HCT116 (cell line): ENCODE results near the gene C1orf21. TPM values are rescaled to one million over a fixed set of nuclear protein-coding genes. Genes with fewer than 3 reads are reported as not detected.

Source experiments
- ATAC-seq: fragments of 200-7000 bp; cut with Tn5 transposase; 2 replicates; pipeline ENCODE4 v1.9.1; 2020; ENCODE audit warnings: mild to moderate bottlenecking, moderate library complexity
- BruUV-seq: library from RNA; stranded (reverse); fragments of 400-500 nt; replicated peaks from 2 replicates; lab custom pipeline; 2021; lab: Mats Ljungman, UMichigan
- CTCF ChIA-PET: fragments of 300-600 bp; sonication (Branson Sonifier 250); formaldehyde crosslinking; loops from one replicate; lab custom pipeline; 2021; ENCODE audit warnings: antibody characterized with exemption; lab: Charles Lee
- POLR2A ChIA-PET: fragments of 300-600, 350-600 bp; sonication (Branson Sonifier 250); formaldehyde crosslinking; loops from one replicate; lab custom pipeline; 2021; ENCODE audit warnings: antibody characterized with exemption; lab: Charles Lee
- RAD21 ChIA-PET, 2 experiments: fragments of 300-600 bp; sonication (Branson Sonifier 250); formaldehyde crosslinking; loops; one replicate each; lab custom pipeline; 2023; ENCODE audit warnings: low total read pairs in 2 of 2; ENCODE audit not compliant: uncharacterized antibody in 2 of 2, unreplicated experiment in 2 of 2, low non-redundant PET in 1 of 2; lab: Charles Lee
- DNase-seq: peaks from one replicate; pipeline ENCODE4 v3.0.0-alpha.2; 2010; ENCODE audit warnings: low read depth, low spot score
- H2AFZ ChIP-seq: fragments of 200-600 bp; shearing (Covaris generic), sonication (generic); 2 replicates; pipeline ENCODE4 v1.6.1; 2017; ENCODE audit warnings: low read depth, mixed run types, mixed read lengths, antibody characterized with exemption, low read length; ENCODE audit not compliant: poor library complexity, severe bottlenecking
- H3K27ac ChIP-seq: 2 replicates; pipeline ENCODE4 v1.5.1; 2012; ENCODE audit warnings: low read depth, low read length
- H3K27me3 ChIP-seq: fragments of 200-600 bp; sonication (generic); 2 replicates; pipeline ENCODE4 v1.6.1; 2016; ENCODE audit warnings: mixed run types, low read length, mixed read lengths; ENCODE audit not compliant: insufficient read depth
- H3K36me3 ChIP-seq, 2 experiments: fragments of 200-500 bp in 1 of 2; fragments of 200-600 bp in 1 of 2; sonication (Bioruptor generic) in 1 of 2; sonication (generic) in 1 of 2; 2 replicates each; pipeline versions ENCODE4 v1.5.1 to v1.6.1; 2014 to 2016; ENCODE audit warnings: low read length in 2 of 2, inconsistent platforms in 1 of 2, mixed read lengths in 1 of 2, mixed run types in 1 of 2; ENCODE audit not compliant: insufficient read depth in 2 of 2, control insufficient read depth in 1 of 2
- H3K4me1 ChIP-seq, 2 experiments: fragments of 200-600 bp in 1 of 2; sonication (generic) in 1 of 2; 2 replicates each; pipeline versions ENCODE4 v1.5.1 to v1.6.1; 2012 to 2017; ENCODE audit warnings: low read length in 2 of 2, inconsistent platforms in 1 of 2, mild to moderate bottlenecking in 1 of 2, mixed read lengths in 1 of 2, mixed run types in 1 of 2, moderate library complexity in 1 of 2; ENCODE audit not compliant: insufficient read depth in 2 of 2, control insufficient read depth in 1 of 2
- H3K4me2 ChIP-seq: fragments of 200-600 bp; sonication (generic); 2 replicates; pipeline ENCODE4 v1.6.1; 2017; ENCODE audit warnings: mixed run types, low read length, mixed read lengths
- H3K4me3 ChIP-seq, 2 experiments: fragments of 200-600 bp in 1 of 2; sonication (generic) in 1 of 2; replicated peaks in 1 of 2; 2 replicates each; pipeline ENCODE4 v1.5.1; 2011 to 2016; ENCODE audit warnings: low read length in 2 of 2, control low read depth in 1 of 2, low read depth in 1 of 2, mild to moderate bottlenecking in 1 of 2, mixed read lengths in 1 of 2, mixed run types in 1 of 2
- H3K79me2 ChIP-seq: fragments of 200-600 bp; sonication (generic); 2 replicates; pipeline ENCODE4 v1.6.1; 2017; ENCODE audit warnings: mild to moderate bottlenecking, mixed run types, low read length, moderate library complexity, mixed read lengths; ENCODE audit not compliant: insufficient read depth
- H3K9ac ChIP-seq: fragments of 200-600 bp; sonication (generic); 2 replicates; pipeline ENCODE4 v1.6.1; 2016; ENCODE audit warnings: low read length, mixed read lengths
- H3K9me2 ChIP-seq: fragments of 200-600 bp; sonication (generic), shearing (Covaris generic); 2 replicates; pipeline ENCODE4 v1.6.1; 2017; ENCODE audit warnings: mixed run types, mild to moderate bottlenecking, moderate library complexity; ENCODE audit not compliant: insufficient read depth
- H3K9me3 ChIP-seq, 2 experiments: fragments of 200-500 bp in 1 of 2; fragments of 200-600 bp in 1 of 2; sonication (Bioruptor generic) in 1 of 2; sonication (generic) in 1 of 2; 2 replicates each; pipeline ENCODE4 v1.6.1; 2014 to 2017; ENCODE audit warnings: low read length in 2 of 2, mixed read lengths in 2 of 2, inconsistent platforms in 1 of 2, low read depth in 1 of 2, mild to moderate bottlenecking in 1 of 2, mixed run types in 1 of 2, moderate library complexity in 1 of 2; ENCODE audit not compliant: control insufficient read depth in 1 of 2, insufficient read depth in 1 of 2
- H4K20me1 ChIP-seq: fragments of 200-600 bp; sonication (generic), shearing (Covaris generic); 2 replicates; pipeline ENCODE4 v1.6.1; 2017; ENCODE audit warnings: mixed run types, mild to moderate bottlenecking, moderate library complexity; ENCODE audit not compliant: insufficient read depth
- CBX3 ChIP-seq: IDR thresholded peaks from 2 replicates; pipeline ENCODE4 v1.6.1; 2012; ENCODE audit warnings: low read depth
- EZH2 ChIP-seq: fragments of 200-600 bp; sonication (generic); IDR thresholded peaks from 2 replicates; pipeline ENCODE4 v1.6.1; 2017; ENCODE audit warnings: antibody characterized with exemption, mixed run types
- FOSL1 ChIP-seq: IDR thresholded peaks from 2 replicates; pipeline ENCODE4 v1.6.1; 2012; ENCODE audit warnings: low read depth
- JUND ChIP-seq: IDR thresholded peaks from 2 replicates; pipeline ENCODE4 v1.6.1; 2012
- POLR2A ChIP-seq: IDR thresholded peaks from 2 replicates; pipeline ENCODE4 v1.7.0; 2011; ENCODE audit warnings: borderline replicate concordance; ENCODE audit not compliant: insufficient read depth, insufficient read length; ENCODE audit errors: extremely low read depth
- SIN3A ChIP-seq: IDR thresholded peaks from 2 replicates; pipeline ENCODE4 v1.6.1; 2012; ENCODE audit warnings: low read depth
- SRF ChIP-seq: IDR thresholded peaks from 2 replicates; pipeline ENCODE4 v1.6.1; 2012; ENCODE audit warnings: low read depth
- ZFX ChIP-seq: fragments of 450-650 bp; IDR thresholded peaks from 2 replicates; pipeline ENCODE4 v1.6.1; 2017
- intact Hi-C: fragments of 100-400 bp; cut with micrococcal nuclease; formaldehyde crosslinking; loops from 2 replicates; pipeline ENCODE4 v1.10.0; 2022
- total RNA-seq: library from RNA; stranded (reverse); gene quantifications from one replicate; pipeline ENCODE4 v1.2.1, GENCODE V29; 2021; ENCODE audit not compliant: unreplicated experiment
- TF ChIP-seq, protein P1 (sequence below): IDR thresholded peaks from 2 replicates; pipeline ENCODE4 v1.6.1; 2012
- TF ChIP-seq, protein P2 (sequence below), 3 experiments: fragments of 200-600 bp in 1 of 3; sonication (generic) in 1 of 3; IDR thresholded peaks in 2 of 3; conservative IDR thresholded peaks in 1 of 3; 2 replicates each; pipeline ENCODE4 v1.5.1; 2012 to 2017; ENCODE audit warnings: low read depth in 2 of 3, low read length in 2 of 3, antibody characterized with exemption in 1 of 3, borderline replicate concordance in 1 of 3, control low read depth in 1 of 3, mild to moderate bottlenecking in 1 of 3, mixed read lengths in 1 of 3, mixed run types in 1 of 3, moderate library complexity in 1 of 3; ENCODE audit not compliant: insufficient read depth in 1 of 3
- TF ChIP-seq, protein P3 (sequence below): IDR thresholded peaks from 2 replicates; pipeline ENCODE4 v1.6.1; 2011; ENCODE audit warnings: mild to moderate bottlenecking, low read length, moderate library complexity; ENCODE audit not compliant: insufficient replicate concordance; ENCODE audit errors: extremely low read depth

C1orf21 gene
- total RNA-seq, 1 experiment from 2014 or later = 8.9 TPM

DNA sequence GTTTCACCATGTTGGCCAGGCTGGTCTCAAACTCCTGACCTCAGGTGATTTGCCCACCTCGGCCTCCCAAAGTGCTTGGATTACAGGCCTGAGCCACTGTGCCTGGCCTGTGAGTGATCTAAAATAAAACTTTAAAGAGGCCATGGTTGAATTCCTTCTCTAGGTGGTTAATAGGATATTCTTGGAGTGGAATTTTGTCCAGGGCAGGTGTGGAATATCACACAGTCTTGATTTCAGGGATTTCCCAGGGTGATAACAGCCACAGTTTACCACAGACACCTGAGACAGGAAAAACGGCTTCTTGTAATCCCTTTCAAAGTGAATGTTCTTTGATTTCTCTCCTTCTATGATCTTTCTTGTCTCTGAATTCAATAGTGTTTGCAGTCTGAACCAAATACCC lies 32.1 kb upstream of the C1orf21 start:
- Histone ChIP-seq H3K4me3 (no peak overlapping the region), H3K36me3 (no peaks in the 10 kb centered on the region), H2AFZ (no peak overlapping the region), H3K4me1 (no peaks in the 10 kb centered on the region), H3K27me3 (peaks cover 8% of the 10 kb centered on the region; the same call in 1 of the 2 replicates), H3K4me2 (no peak overlapping the region), H3K27ac (no peak overlapping the region), H3K79me2 (no peaks in the 10 kb centered on the region), H3K9me3 (no peaks in the 10 kb centered on the region), H4K20me1 (no peaks in the 10 kb centered on the region), H3K9ac (no peak overlapping the region), H3K9me2 (no peaks in the 10 kb centered on the region)
- CTCF ChIA-PET = no interaction called here
- no peak for TF ChIP-seq SIN3A
- TF ChIP-seq, protein P1, sequence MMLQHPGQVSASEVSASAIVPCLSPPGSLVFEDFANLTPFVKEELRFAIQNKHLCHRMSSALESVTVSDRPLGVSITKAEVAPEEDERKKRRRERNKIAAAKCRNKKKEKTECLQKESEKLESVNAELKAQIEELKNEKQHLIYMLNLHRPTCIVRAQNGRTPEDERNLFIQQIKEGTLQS = no peak
- TF ChIP-seq, protein P2, sequence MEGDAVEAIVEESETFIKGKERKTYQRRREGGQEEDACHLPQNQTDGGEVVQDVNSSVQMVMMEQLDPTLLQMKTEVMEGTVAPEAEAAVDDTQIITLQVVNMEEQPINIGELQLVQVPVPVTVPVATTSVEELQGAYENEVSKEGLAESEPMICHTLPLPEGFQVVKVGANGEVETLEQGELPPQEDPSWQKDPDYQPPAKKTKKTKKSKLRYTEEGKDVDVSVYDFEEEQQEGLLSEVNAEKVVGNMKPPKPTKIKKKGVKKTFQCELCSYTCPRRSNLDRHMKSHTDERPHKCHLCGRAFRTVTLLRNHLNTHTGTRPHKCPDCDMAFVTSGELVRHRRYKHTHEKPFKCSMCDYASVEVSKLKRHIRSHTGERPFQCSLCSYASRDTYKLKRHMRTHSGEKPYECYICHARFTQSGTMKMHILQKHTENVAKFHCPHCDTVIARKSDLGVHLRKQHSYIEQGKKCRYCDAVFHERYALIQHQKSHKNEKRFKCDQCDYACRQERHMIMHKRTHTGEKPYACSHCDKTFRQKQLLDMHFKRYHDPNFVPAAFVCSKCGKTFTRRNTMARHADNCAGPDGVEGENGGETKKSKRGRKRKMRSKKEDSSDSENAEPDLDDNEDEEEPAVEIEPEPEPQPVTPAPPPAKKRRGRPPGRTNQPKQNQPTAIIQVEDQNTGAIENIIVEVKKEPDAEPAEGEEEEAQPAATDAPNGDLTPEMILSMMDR (IDR thresholded peaks at IDR 0.05 in 2 of 3, conservative IDR thresholded peaks at IDR 0.05 in 1 of 3; ENCODE audit: borderline replicate concordance in 1 of 3, insufficient read depth in 1 of 3, low read depth in 2 of 3, low read length in 2 of 3) = no peak
- no peak for TF ChIP-seq ZFX
- no peak for TF ChIP-seq EZH2
- no peak for TF ChIP-seq SRF
- TF ChIP-seq POLR2A = no peak
- no peak for TF ChIP-seq CBX3
- no peak for TF ChIP-seq JUND
- TF ChIP-seq, protein P3, sequence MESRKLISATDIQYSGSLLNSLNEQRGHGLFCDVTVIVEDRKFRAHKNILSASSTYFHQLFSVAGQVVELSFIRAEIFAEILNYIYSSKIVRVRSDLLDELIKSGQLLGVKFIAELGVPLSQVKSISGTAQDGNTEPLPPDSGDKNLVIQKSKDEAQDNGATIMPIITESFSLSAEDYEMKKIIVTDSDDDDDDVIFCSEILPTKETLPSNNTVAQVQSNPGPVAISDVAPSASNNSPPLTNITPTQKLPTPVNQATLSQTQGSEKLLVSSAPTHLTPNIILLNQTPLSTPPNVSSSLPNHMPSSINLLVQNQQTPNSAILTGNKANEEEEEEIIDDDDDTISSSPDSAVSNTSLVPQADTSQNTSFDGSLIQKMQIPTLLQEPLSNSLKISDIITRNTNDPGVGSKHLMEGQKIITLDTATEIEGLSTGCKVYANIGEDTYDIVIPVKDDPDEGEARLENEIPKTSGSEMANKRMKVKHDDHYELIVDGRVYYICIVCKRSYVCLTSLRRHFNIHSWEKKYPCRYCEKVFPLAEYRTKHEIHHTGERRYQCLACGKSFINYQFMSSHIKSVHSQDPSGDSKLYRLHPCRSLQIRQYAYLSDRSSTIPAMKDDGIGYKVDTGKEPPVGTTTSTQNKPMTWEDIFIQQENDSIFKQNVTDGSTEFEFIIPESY = no peak
- no peak for TF ChIP-seq FOSL1
- RAD21 ChIA-PET = no interaction called here
- intact Hi-C loops = no loop called here
- BruUV-seq = no TSS peak
- ATAC-seq (no peak), DNase-seq (no peak)
- POLR2A ChIA-PET = no interaction called here
